Measurements from ENCODE around the gene KCNG2.

The KCNG2 gene

DNA sequence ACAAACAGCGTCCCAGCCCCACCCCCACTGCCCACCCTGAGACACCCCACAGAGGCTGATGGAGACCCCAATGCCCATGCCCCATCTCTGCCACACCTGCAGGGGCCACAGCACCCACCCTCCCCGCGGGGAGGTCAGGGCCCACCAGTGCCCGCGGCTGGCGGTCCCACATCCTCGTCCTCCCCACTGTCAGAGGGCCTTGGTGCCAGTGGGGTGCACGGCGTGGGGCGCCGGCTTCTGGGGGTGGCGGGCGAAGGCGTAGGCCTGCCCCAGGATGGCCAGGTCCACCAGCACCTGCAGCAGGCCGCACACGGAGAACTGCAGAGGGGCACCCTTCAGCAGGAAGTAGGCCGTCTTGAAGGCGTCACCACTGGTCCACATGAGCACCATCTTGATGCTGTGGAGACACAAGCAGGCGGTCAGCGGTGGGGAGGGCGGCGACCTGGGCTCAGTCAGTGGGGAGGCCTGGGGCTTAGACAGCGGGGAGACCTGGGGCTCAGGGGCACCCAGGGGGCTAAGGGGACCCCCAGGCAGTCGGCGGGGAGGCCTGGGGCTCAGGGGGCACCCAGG, 106.1 kb downstream of the KCNG2 start:
- H3K9me3 ChIP-seq (ENCODE audit: control insufficient read depth, insufficient read depth, low read depth, low read length), result no peaks in the 10 kb centered on the region
- no peak overlapping the region for H3K4me3 ChIP-seq (ENCODE audit: low read depth, low read length)
- no peaks in the 10 kb centered on the region for H3K4me1 ChIP-seq (ENCODE audit: control insufficient read depth, insufficient read depth, low read length)
- ChIA-PET POLR2A (no interaction called here), CTCF (no interaction called here)
- H3K27ac ChIP-seq (ENCODE audit: extremely low read depth, low read depth, low read length), result no peak overlapping the region
- TF ChIP-seq ZBTB20 (tag by site-specific recombination; IDR thresholded peaks at IDR 0.05) (no peak), SP3 (tag by site-specific recombination; IDR thresholded peaks at IDR 0.05) (no peak), HOXD13 (CRISPR knock-in tag; IDR thresholded peaks at IDR 0.05; ENCODE audit: borderline replicate concordance) (no peak), ZNF707 (tag by site-specific recombination; IDR thresholded peaks at IDR 0.05) (no peak), WT1 (tag by site-specific recombination; IDR thresholded peaks at IDR 0.05) (no peak), IKZF3 (tag by site-specific recombination; IDR thresholded peaks at IDR 0.05) (no peak), OVOL3 (tag by site-specific recombination; IDR thresholded peaks at IDR 0.05) (no peak), ZNF600 (tag by site-specific recombination; IDR thresholded peaks at IDR 0.05) (no peak), ZNF324 (tag by site-specific recombination; IDR thresholded peaks at IDR 0.05) (no peak), KLF10 (tag by site-specific recombination; IDR thresholded peaks at IDR 0.05) (no peak), ZNF518A (tag by site-specific recombination; conservative IDR thresholded peaks at IDR 0.05; ENCODE audit: low read depth) (no peak), ZNF202 (tag by site-specific recombination; IDR thresholded peaks at IDR 0.05; ENCODE audit: borderline replicate concordance) (no peak), ZNF626 (tag by site-specific recombination; IDR thresholded peaks at IDR 0.05) (no peak), ZNF391 (tag by site-specific recombination; IDR thresholded peaks at IDR 0.05; ENCODE audit: borderline replicate concordance, low read depth) (no peak), GFI1B (tag by site-specific recombination; IDR thresholded peaks at IDR 0.05) (no peak), ZNF610 (tag by site-specific recombination; IDR thresholded peaks at IDR 0.05; ENCODE audit: borderline replicate concordance) (no peak)
- TF ChIP-seq, protein P1, sequence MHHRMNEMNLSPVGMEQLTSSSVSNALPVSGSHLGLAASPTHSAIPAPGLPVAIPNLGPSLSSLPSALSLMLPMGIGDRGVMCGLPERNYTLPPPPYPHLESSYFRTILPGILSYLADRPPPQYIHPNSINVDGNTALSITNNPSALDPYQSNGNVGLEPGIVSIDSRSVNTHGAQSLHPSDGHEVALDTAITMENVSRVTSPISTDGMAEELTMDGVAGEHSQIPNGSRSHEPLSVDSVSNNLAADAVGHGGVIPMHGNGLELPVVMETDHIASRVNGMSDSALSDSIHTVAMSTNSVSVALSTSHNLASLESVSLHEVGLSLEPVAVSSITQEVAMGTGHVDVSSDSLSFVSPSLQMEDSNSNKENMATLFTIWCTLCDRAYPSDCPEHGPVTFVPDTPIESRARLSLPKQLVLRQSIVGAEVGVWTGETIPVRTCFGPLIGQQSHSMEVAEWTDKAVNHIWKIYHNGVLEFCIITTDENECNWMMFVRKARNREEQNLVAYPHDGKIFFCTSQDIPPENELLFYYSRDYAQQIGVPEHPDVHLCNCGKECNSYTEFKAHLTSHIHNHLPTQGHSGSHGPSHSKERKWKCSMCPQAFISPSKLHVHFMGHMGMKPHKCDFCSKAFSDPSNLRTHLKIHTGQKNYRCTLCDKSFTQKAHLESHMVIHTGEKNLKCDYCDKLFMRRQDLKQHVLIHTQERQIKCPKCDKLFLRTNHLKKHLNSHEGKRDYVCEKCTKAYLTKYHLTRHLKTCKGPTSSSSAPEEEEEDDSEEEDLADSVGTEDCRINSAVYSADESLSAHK (tag by site-specific recombination; IDR thresholded peaks at IDR 0.05), result no peak
- TF ChIP-seq, protein P2, sequence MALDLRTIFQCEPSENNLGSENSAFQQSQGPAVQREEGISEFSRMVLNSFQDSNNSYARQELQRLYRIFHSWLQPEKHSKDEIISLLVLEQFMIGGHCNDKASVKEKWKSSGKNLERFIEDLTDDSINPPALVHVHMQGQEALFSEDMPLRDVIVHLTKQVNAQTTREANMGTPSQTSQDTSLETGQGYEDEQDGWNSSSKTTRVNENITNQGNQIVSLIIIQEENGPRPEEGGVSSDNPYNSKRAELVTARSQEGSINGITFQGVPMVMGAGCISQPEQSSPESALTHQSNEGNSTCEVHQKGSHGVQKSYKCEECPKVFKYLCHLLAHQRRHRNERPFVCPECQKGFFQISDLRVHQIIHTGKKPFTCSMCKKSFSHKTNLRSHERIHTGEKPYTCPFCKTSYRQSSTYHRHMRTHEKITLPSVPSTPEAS (tag by site-specific recombination; IDR thresholded peaks at IDR 0.05), result no peak
- H3K36me3 ChIP-seq (ENCODE audit: control insufficient read depth in 2 of 2, insufficient read depth in 1 of 2, low read length in 2 of 2), result peaks cover 0 to 10% of the 10 kb centered on the region in 2 experiments; a peak in 1 of 3 replicates
